OCI-LY7 (cell line): ENCODE measurements around the gene NAB1.
"Not testable (repeated sequence)": the region's sequence is repeated elsewhere in the genome, so short reads cannot be mapped to it uniquely, and the experiment has no call there.

Source experiments
- EZH2phosphoT487 ChIP-seq: fragments of 200-600 bp; sonication (generic); IDR thresholded peaks from 2 replicates; pipeline ENCODE4 v1.6.1; 2018; ENCODE audit warnings: low read depth, borderline replicate concordance, mild to moderate bottlenecking, mixed run types, antibody characterized with exemption, low read length, moderate library complexity, mixed read lengths
- TF ChIP-seq, protein P1 (sequence below): fragments of 200-600 bp; sonication (generic); conservative IDR thresholded peaks from 2 replicates; pipeline ENCODE4 v1.5.1; 2014; ENCODE audit warnings: mild to moderate bottlenecking, antibody characterized with exemption, low read length, moderate library complexity, mixed read lengths

DNA sequence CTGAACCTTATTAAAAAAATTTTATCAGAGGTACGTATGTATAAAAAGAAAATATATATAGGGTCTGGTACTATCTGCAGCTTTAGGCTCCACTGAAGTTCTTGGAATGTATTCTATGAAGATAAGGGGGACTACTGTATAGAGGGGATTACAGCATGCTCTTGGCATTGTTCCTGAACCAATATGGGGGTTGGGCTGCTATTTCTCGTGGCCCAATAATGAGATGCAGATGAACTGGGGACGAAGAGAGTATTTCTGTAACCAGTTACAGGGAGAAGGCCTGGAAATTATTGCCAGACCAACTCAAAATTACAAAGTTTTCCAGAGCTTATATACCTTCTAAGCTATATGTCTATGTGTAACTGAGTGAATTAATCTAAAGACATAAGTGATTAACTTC lies 40.0 kb upstream of the NAB1 start:
- TF ChIP-seq, protein P1, sequence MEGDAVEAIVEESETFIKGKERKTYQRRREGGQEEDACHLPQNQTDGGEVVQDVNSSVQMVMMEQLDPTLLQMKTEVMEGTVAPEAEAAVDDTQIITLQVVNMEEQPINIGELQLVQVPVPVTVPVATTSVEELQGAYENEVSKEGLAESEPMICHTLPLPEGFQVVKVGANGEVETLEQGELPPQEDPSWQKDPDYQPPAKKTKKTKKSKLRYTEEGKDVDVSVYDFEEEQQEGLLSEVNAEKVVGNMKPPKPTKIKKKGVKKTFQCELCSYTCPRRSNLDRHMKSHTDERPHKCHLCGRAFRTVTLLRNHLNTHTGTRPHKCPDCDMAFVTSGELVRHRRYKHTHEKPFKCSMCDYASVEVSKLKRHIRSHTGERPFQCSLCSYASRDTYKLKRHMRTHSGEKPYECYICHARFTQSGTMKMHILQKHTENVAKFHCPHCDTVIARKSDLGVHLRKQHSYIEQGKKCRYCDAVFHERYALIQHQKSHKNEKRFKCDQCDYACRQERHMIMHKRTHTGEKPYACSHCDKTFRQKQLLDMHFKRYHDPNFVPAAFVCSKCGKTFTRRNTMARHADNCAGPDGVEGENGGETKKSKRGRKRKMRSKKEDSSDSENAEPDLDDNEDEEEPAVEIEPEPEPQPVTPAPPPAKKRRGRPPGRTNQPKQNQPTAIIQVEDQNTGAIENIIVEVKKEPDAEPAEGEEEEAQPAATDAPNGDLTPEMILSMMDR = not testable (repeated sequence)
- not testable (repeated sequence) for TF ChIP-seq EZH2phosphoT487
